T-helper 1 cell treated with Interleukin-12 subunit alpha and Interleukin-12 subunit beta and Interleukin-4 antibody, amounts not matched to agents 30 μg/mL and 1 μg/mL, for 36 hours (primary cell): ENCODE data around the gene LRP1.

ENCODE experiments used
- H3K27ac Mint-ChIP-seq: one replicate; pipeline ENCODE4 v1.8.0; 2021; ENCODE audit warnings: mild to moderate bottlenecking, mixed read lengths
- H3K27me3 Mint-ChIP-seq: one replicate; pipeline ENCODE4 v1.8.0; 2021; ENCODE audit warnings: low read depth, mixed read lengths
- H3K36me3 Mint-ChIP-seq: one replicate; pipeline ENCODE4 v1.8.0; 2021; ENCODE audit warnings: low read depth, mixed read lengths
- H3K4me1 Mint-ChIP-seq: one replicate; pipeline ENCODE4 v1.8.0; 2021; ENCODE audit warnings: low read depth, mixed read lengths
- H3K4me3 Mint-ChIP-seq: one replicate; pipeline ENCODE4 v1.8.0; 2021; ENCODE audit warnings: mild to moderate bottlenecking, moderate library complexity, mixed read lengths
- H3K9me3 Mint-ChIP-seq: one replicate; pipeline ENCODE4 v1.8.0; 2021; ENCODE audit warnings: mixed read lengths

LRP1 gene

DNA sequence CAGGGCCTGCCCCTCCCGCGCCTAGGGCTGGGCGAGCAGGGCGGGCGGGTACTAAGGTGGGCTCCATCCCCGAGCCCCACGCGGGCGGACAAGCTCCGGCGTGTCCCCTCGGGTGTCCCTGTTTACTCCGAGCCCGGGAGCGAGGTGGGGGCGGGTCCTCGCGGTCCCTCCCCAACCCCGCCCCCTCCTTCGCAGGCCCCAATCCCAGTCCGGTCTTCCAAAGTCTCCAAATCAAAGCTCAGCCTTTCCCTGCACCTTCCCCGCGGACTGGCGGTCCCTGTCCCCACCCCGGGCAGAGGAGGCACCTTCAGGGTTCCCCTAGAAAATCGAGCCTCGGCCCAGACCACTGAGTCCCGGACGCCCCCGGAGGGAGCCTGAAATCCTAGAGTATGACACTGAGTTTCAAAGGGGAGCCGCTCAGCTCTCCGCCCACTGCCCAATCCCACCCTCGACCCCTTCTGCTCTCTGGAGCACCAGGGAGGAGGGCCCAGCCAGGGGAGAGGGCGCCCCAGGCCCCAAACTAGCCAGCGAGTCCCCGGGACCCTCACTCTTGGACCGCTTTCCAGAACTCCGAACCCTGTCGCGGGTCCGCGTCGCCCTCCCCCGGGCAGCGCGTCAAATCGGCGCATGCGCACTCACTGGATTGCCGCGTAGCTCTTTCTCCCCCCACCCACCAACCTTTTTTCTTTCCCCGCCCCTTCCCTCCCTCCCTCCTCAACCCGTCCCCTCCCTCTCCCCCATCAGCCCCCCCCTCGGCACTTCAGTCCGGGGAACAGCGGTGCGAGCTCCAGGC is at the start of gene LRP1:
Gene LRP1, plus strand, starts transcription at position 758 of the 793 bp plus-strand sequence. CDS start 482 bp downstream, outside the sequence.
- H3K36me3 Mint-ChIP-seq = peaks cover 8% of the 10 kb centered on the region
- no peak within 1 kb of the TSS for H3K27ac Mint-ChIP-seq
- H3K27me3 Mint-ChIP-seq = peaks cover 57% of the 10 kb centered on the region
- peaks cover 14% of the 10 kb centered on the region for H3K9me3 Mint-ChIP-seq
- H3K4me3 Mint-ChIP-seq = peak within 1 kb of the TSS; percentile 77
- peaks cover 4% of the 10 kb centered on the region for H3K4me1 Mint-ChIP-seq

DNA sequence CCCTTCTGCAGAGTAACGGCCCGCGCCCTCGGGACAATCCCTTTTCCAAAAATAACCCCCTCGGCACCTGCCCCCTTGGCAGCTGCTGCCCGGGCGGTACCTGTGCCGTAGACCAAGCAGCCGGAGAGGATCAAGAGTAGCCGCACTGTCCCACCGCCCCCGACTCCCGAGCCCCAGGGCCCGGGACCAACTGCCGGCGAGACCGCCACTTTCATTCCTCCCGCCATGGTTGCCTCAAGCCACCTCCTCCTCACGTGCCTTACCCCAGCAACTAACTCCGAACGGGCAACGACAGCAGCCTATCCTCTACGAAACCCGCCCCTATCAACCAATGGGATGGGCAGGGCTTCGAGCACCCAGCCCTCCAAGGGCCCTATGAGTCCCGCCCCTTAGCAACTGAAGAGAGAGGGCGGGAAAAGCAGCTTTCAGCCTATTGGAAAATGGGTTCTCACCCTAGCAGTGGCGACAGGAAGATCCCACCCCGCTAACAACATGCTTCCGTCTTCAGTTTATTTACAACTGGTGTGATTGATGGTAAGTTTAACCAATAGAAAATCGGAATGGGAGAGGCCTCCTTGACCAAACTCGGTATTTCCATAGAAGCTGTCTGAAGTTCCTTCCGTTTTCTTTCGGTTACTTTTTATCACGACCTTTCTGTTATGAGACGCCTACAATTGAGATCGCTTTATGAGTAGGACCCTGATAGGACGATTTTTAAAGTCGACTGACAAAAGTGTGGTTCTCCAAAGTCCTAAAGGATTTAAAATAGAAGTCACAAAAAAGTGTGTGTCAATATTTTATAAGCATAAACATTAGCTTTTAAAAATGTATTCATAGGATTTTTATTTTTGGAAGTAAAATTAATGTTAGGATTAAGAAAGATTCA is 49.5 kb upstream of the LRP1 start, which contains the start of gene NEMP1:
Gene NEMP1, minus strand, starts transcription at position 273 of the 886 bp plus-strand sequence. Its CDS starts 46 bp downstream, at position 227.
- peaks cover 4% of the 10 kb centered on the region for H3K36me3 Mint-ChIP-seq
- H3K27me3 Mint-ChIP-seq = no peaks in the 10 kb centered on the region
- H3K4me1 Mint-ChIP-seq = peaks cover 22% of the 10 kb centered on the region
- H3K27ac Mint-ChIP-seq = peak within 1 kb of the TSS; percentile 96
- peak within 1 kb of the TSS; percentile 89 for H3K4me3 Mint-ChIP-seq
- no peaks in the 10 kb centered on the region for H3K9me3 Mint-ChIP-seq

- H3K9me3 Mint-ChIP-seq = no peaks in the 10 kb centered on the region
- H3K27me3 Mint-ChIP-seq = no peaks in the 10 kb centered on the region
- peaks cover 22% of the 10 kb centered on the region for H3K4me1 Mint-ChIP-seq
- H3K27ac Mint-ChIP-seq = peak overlapping the region; percentile 52
- peaks cover 4% of the 10 kb centered on the region for H3K36me3 Mint-ChIP-seq
- H3K4me3 Mint-ChIP-seq = peak overlapping the region; percentile 50
These were observed 48.5 kb upstream of the LRP1 start for GRCh38 chr12:57079821-57080220.

GRCh38 chr12:57080855-57081254 is 47.4 kb upstream of the LRP1 start:
- Mint-ChIP-seq H3K27ac (no peak overlapping the region), H3K27me3 (no peaks in the 10 kb centered on the region), H3K9me3 (no peaks in the 10 kb centered on the region), H3K4me3 (no peak overlapping the region), H3K36me3 (peaks cover 4% of the 10 kb centered on the region), H3K4me1 (peaks cover 30% of the 10 kb centered on the region)

DNA sequence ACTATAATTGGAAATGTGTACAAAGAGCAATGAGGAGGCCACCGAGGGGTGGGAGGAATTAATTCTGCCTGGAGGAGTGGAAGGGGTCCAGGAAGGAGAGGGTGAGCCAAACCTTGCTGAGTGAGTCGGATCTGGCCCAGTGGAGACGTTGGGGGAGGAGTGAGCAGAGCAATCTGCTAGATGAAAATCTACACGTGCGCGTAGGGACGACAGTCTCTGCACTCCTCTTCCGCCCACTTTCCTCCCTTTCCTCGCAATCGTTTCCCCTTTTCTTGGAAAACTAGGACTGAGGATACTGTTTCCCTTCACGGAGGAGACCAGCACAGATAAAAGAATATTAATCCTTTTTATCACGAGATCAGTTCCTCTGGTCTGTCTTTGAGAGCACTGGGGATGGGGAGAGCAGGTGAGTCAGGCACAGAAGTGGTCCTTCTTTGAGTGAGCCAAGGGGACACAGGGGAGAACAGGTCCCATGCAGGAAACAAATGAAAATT is 42.2 kb upstream of the LRP1 start:
- H3K36me3 Mint-ChIP-seq = peaks cover 3% of the 10 kb centered on the region
- H3K27ac Mint-ChIP-seq = peak overlapping the region; percentile 92
- peaks cover 42% of the 10 kb centered on the region for H3K4me1 Mint-ChIP-seq
- no peaks in the 10 kb centered on the region for H3K9me3 Mint-ChIP-seq
- no peaks in the 10 kb centered on the region for H3K27me3 Mint-ChIP-seq
- peak overlapping the region; percentile 85 for H3K4me3 Mint-ChIP-seq

GRCh38 chr12:57086493-57087009 is 41.7 kb upstream of the LRP1 start:
- peak overlapping the region; percentile 92 for H3K27ac Mint-ChIP-seq
- no peaks in the 10 kb centered on the region for H3K27me3 Mint-ChIP-seq
- peak overlapping the region; percentile 85 for H3K4me3 Mint-ChIP-seq
- H3K36me3 Mint-ChIP-seq = peaks cover 6% of the 10 kb centered on the region
- H3K9me3 Mint-ChIP-seq = no peaks in the 10 kb centered on the region
- peaks cover 42% of the 10 kb centered on the region for H3K4me1 Mint-ChIP-seq

DNA sequence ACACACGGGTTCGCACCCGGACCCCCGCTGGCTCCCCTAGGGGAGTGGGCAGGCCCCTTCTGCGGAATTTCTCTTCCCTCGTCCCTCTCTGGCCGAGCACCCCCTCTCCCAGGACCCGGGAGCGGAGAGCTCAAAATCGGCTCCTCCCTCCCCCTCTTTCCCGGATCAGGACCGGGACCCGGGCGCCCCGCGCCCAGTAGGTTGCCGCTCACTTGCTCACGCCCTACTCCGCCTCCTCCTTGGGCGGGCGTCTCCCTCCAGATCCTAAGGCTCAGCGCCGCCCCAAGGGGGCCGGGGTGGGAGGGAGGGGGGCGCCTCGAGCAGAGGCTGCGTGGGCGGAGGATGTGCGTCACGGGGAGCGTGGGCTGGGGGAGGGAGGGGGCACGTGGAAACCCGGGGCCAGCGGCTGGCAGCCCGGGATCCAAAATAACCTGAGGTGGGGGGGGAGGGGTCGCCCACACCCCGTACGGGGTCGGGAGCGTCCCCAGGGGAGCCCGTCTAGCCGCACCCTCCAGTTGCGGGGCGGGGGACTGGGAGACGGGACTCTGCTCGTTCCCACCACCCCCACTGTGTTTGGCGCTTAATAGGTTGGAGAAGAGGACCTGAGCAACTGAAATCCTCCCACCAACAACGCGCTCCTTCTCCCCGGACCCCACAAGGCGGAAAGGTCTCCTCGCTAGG is 41.1 kb upstream of the LRP1 start:
- peaks cover 7% of the 10 kb centered on the region for H3K36me3 Mint-ChIP-seq
- H3K27me3 Mint-ChIP-seq = no peaks in the 10 kb centered on the region
- H3K4me3 Mint-ChIP-seq = peak overlapping the region; percentile 89
- H3K4me1 Mint-ChIP-seq = peaks cover 44% of the 10 kb centered on the region
- H3K27ac Mint-ChIP-seq = peak overlapping the region; percentile 95
- no peaks in the 10 kb centered on the region for H3K9me3 Mint-ChIP-seq

DNA sequence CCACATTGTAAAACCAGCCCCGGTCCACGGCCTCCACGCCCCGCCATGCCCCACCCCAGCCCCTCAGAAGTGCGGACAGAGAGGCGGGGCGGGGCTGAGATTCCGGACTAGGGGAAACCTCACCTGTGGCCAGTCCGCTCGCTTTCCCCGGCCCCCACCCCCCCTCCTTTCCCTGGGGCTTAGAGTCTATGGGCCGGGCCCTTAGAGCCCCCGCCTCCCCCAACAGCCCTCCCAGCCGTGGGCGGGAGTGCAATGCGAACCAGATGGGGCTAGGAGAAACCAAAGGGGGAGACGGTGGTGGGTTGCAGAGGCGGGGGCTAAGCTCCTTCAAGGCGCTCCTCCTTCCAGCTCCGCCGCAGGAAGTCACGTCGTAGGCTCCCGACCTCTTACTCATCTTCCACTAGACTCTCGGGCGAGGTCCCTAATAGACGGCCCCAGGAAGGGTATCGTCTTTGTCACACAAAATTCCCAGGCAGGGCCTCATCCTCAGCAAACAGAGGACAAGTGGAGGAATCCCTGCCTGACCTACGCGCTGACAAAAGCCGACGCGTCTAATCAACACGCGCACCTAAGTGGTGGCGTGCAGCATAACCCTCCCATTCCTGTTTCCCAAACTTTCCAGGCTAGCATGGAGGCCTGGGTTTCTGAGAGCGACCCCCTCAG is 40.5 kb upstream of the LRP1 start:
- Mint-ChIP-seq H3K27ac (peak overlapping the region; percentile 95), H3K4me3 (peak overlapping the region; percentile 89), H3K36me3 (peaks cover 12% of the 10 kb centered on the region), H3K4me1 (peaks cover 49% of the 10 kb centered on the region), H3K27me3 (no peaks in the 10 kb centered on the region), H3K9me3 (no peaks in the 10 kb centered on the region)

DNA sequence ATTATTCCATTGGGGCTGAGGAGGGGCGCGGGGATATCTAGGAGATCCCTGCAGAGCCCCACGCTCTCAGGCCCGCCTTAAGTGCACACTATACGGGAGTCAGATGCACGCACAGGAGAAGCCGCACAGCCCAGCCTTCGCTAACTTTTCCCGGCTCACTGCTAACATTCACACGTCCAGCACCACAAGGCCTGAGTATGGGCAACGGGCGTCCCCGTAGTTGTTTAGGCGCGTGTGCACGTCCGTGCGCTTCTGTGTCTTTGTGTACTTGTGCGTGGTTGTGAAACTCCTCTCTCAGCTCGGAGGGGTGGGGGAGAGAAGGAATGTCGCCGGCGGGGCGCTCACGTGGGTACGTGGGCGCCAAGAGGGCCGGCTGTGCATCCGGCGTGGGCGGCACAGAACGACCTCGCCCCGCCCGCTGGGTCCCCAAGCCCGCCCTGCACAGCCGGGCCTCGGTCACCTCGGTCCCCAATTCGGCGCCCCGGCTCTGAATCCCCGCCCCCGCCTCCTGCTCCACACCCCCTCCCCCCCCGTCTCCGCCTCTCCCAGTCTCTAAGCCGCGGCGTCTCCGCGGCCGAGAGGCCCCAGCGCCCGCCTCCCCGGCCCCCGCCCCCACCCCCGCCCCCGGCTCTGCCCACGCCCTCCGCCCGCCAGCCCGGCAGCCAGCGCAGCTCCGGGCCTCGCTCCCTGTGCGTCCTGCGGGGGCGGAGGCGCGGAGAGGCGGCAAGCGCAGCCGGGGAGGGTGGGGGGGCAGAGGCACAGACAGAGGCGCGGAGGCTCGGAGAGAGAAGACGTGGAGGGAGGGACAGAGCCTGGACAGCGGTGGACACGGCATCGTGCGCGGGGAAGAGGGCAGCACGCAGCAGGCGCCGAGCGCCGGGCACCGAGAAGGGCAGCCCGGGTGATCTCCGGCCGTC is 39.7 kb upstream of the LRP1 start, which contains the start of gene NAB2:
Gene NAB2, plus strand, starts transcription at position 761 of the 917 bp plus-strand sequence. CDS start 158 bp downstream, outside the sequence.
- H3K4me1 Mint-ChIP-seq = peaks cover 49% of the 10 kb centered on the region
- peaks cover 15% of the 10 kb centered on the region for H3K36me3 Mint-ChIP-seq
- H3K27ac Mint-ChIP-seq = peak within 1 kb of the TSS; percentile 95
- H3K4me3 Mint-ChIP-seq = peak within 1 kb of the TSS; percentile 95
- no peaks in the 10 kb centered on the region for H3K27me3 Mint-ChIP-seq
- H3K9me3 Mint-ChIP-seq = no peaks in the 10 kb centered on the region

DNA sequence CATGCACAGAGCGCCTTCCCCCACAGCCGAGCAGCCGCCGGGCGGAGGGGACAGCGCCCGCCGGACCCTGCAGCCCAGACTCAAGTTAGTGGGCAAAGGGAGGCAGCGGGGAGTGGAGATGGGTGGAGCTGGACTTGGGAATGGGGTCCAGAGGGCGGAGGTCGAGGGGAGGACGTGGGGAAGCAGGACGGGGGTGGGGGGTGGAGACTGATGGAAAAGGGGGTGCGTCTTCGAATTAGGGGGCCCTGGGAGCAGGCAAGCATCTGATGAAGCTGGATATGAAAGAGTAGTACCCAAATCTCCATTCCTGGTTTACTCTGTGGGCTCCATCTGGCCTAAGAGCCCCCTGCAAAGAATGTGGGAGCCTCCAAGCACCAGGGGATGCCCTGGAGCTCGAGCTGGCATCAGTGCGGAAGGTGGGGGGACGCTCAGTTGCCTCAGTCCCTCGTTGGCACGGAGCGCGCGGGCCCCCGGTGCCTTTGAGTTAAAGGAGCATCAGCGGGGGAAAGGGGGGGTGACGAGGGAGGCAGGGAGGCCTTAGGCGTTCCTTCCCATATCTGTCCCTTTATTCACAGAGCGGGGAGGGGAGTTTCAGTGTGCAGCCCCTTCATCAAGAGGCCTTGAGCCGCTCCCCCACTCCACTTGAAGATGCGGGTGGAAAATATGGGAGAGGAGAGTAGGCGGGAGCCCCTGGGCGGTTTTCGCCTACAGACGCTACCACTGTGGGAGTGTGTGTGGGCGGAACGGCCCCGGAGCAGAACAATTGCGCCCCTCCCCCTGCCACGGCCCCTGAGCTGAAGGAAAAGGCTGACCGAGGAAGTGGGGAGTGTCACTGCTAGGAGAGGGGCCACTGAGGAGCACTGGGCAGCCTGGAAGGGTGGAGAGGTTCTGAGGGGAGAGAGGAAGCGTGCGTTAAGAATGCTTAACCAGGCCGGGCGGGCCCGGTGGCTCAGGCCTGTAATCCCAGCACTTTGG is 38.7 kb upstream of the LRP1 start:
- peaks cover 51% of the 10 kb centered on the region for H3K4me1 Mint-ChIP-seq
- H3K4me3 Mint-ChIP-seq = peak overlapping the region; percentile 95
- no peaks in the 10 kb centered on the region for H3K9me3 Mint-ChIP-seq
- H3K27me3 Mint-ChIP-seq = no peaks in the 10 kb centered on the region
- peak overlapping the region; percentile 69 for H3K27ac Mint-ChIP-seq
- H3K36me3 Mint-ChIP-seq = peaks cover 17% of the 10 kb centered on the region

DNA sequence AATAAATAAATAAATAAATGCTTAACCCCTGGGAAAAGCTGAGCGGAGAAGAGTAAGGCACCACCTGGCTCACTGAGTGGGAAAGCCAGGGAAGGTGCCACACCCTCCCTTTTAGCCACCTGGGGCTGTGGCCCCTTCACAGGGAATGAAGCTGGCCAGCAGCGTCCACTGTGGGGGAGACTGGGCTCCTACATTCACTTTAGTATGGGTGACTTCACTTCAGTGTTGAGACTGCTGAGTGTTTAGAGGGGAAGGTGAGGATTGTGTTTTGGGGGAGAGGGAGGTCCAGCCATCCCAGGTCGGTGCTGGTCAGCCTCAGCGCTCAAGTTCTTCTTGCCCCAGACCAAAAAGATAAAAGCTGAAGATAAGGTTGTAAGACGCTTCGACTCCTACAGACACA is 37.8 kb upstream of the LRP1 start:
- peaks cover 20% of the 10 kb centered on the region for H3K36me3 Mint-ChIP-seq
- no peaks in the 10 kb centered on the region for H3K27me3 Mint-ChIP-seq
- no peaks in the 10 kb centered on the region for H3K9me3 Mint-ChIP-seq
- H3K4me1 Mint-ChIP-seq = peaks cover 48% of the 10 kb centered on the region
- peak overlapping the region; percentile 52 for H3K27ac Mint-ChIP-seq
- H3K4me3 Mint-ChIP-seq = peak overlapping the region; percentile 47
